ENCODE measurements around the gene INSM1. TPM values are rescaled to one million over a fixed set of nuclear protein-coding genes. Genes with fewer than 3 reads are reported as not detected.

Gene INSM1
- total and polyA plus RNA-seq, 9 donors = 0.02 TPM; not detected in 8

GRCh38 chr20:20331817-20332216 is 36.1 kb upstream of the INSM1 start:
- no peak overlapping the region for H3K27ac ChIP-seq
- no peaks in the 10 kb centered on the region for H3K9me3 ChIP-seq
- no peak for DNase-seq
- no peaks in the 10 kb centered on the region for H3K4me1 ChIP-seq (ENCODE audit: insufficient read depth)
- TF ChIP-seq POLR2A (IDR thresholded peaks at IDR 0.05) (no peak), CTCF (IDR thresholded peaks at IDR 0.05) (no peak), EP300 (IDR thresholded peaks at IDR 0.05) (no peak)
- no peaks in the 10 kb centered on the region for H3K36me3 ChIP-seq
- 72 to 80% (median 78%) methylated on average over 2 of the region's 2 CpGs for WGBS, 3 donors
- no peaks in the 10 kb centered on the region for H3K27me3 ChIP-seq
- no peak overlapping the region for H3K4me3 ChIP-seq
- intact Hi-C loops (cut with DNase I) = no loop called here

DNA sequence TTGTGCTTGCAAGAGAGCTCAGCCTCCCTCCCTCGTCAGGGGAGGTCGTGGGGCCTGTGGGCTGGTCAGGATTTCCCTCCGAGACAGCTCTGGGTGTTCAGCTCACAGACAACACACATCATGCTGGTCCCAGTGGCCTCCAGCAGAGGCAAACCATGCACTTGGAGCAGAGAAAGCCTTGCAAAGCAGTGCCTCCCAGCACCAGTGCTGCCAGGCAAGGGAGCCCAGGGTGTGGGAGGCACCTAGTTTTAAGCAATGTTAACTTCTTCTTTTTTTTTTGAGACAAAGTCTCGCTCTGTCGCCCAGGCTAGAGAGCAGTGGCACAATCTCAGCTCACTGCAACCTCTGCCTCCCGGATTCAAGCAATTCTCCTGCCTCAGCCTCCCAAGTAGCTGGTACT is 34.0 kb upstream of the INSM1 start:
- TF ChIP-seq CTCF (IDR thresholded peaks at IDR 0.05) (no peak), EP300 (IDR thresholded peaks at IDR 0.05) (no peak), POLR2A (IDR thresholded peaks at IDR 0.05) (no peak)
- Histone ChIP-seq H3K36me3 (no peaks in the 10 kb centered on the region), H3K9me3 (no peaks in the 10 kb centered on the region), H3K27me3 (no peaks in the 10 kb centered on the region), H3K4me3 (no peak overlapping the region), H3K4me1 (ENCODE audit: insufficient read depth) (no peaks in the 10 kb centered on the region), H3K27ac (no peak overlapping the region)
- intact Hi-C loops (cut with DNase I) = no loop called here
- DNase-seq = no peak
- 60 to 76% (median 64%) methylated on average over 6 of the region's 6 CpGs for WGBS, 3 donors

DNA sequence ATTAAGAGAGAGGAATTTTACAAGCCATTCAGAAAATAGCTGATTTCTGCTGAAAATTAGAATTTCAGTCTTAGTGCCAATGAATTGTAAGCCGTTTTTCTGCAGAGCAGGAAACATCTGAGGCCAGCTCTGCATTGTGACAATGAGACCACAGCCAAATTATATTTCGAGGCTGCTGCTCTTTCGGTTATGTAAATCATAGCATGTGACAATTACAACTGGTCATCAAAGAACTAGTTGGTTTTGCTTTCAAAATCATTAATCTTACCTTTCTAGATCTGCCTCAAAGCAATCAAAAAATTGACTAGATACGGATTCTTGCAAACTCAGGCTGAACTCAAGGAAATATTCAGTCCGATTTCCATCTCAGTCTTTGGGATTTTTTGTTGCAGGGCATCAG is 33.4 kb upstream of the INSM1 start:
- TF ChIP-seq CTCF (IDR thresholded peaks at IDR 0.05) = no peak
- TF ChIP-seq POLR2A (IDR thresholded peaks at IDR 0.05) = no peak
- TF ChIP-seq EP300 (IDR thresholded peaks at IDR 0.05) = no peak
- Histone ChIP-seq H3K4me1 (ENCODE audit: insufficient read depth) (no peaks in the 10 kb centered on the region), H3K27ac (no peak overlapping the region), H3K36me3 (no peaks in the 10 kb centered on the region), H3K27me3 (no peaks in the 10 kb centered on the region), H3K9me3 (no peaks in the 10 kb centered on the region), H3K4me3 (no peak overlapping the region)
- intact Hi-C loops (cut with DNase I) = no loop called here
- WGBS, 3 donors = 57 to 71% (median 62%) methylated on average over 5 of the region's 5 CpGs
- no peak for DNase-seq

- H3K4me3 ChIP-seq = no peak overlapping the region
- H3K27ac ChIP-seq = no peak overlapping the region
- no peaks in the 10 kb centered on the region for H3K9me3 ChIP-seq
- H3K36me3 ChIP-seq = no peaks in the 10 kb centered on the region
- TF ChIP-seq EP300 (IDR thresholded peaks at IDR 0.05) (no peak), CTCF (IDR thresholded peaks at IDR 0.05) (no peak), POLR2A (IDR thresholded peaks at IDR 0.05) (no peak)
- no peaks in the 10 kb centered on the region for H3K4me1 ChIP-seq (ENCODE audit: insufficient read depth)
- intact Hi-C loops (cut with DNase I) = no loop called here
- no peaks in the 10 kb centered on the region for H3K27me3 ChIP-seq
- 86 to 89% (median 87%) methylated on average over 14 of the region's 14 CpGs for WGBS, 3 donors
- DNase-seq = no peak
These were observed 29.7 kb upstream of the INSM1 start for GRCh38 chr20:20338133-20338730.
